NCI-H524 (cell line): ENCODE data around the gene MUC16.
"Not testable (repeated sequence)": the region's sequence is repeated elsewhere in the genome, so short reads cannot be mapped to it uniquely, and the experiment has no call there.

Experiments
- DNase-seq, 2 experiments: peaks; one replicate each; lab custom pipeline; 2025; lab: John Stamatoyannopoulos, UW

Gene MUC16

GRCh38 chr19:9009935-9010651 lies at the start of gene MUC16:
Gene MUC16, minus strand, starts transcription at chr19:9010409.
- DNase-seq, result no peak

- DNase-seq, result no peak
Measured at GRCh38 chr19:9058905-9059667, 48.9 kb upstream of the MUC16 start.

- DNase-seq, result no peak
Measured at GRCh38 chr19:9057505-9058258, 47.5 kb upstream of the MUC16 start.

- not testable (repeated sequence) for DNase-seq
Measured at GRCh38 chr19:9056131-9056530, 45.9 kb upstream of the MUC16 start.

- no peak for DNase-seq
Measured at GRCh38 chr19:9054765-9055164, 44.6 kb upstream of the MUC16 start.

- no peak for DNase-seq
Measured at GRCh38 chr19:9054207-9054606, 44.0 kb upstream of the MUC16 start.

GRCh38 chr19:9053674-9054073 lies 43.5 kb upstream of the MUC16 start:
- not testable (repeated sequence) for DNase-seq

GRCh38 chr19:9052894-9053293 lies 42.7 kb upstream of the MUC16 start:
- DNase-seq, result no peak

- no peak for DNase-seq
Measured at GRCh38 chr19:9046694-9047093, 36.5 kb upstream of the MUC16 start.

- DNase-seq, result no peak
Measured at GRCh38 chr19:9044449-9044848, 34.2 kb upstream of the MUC16 start.

GRCh38 chr19:9043524-9043923 lies 33.3 kb upstream of the MUC16 start:
- DNase-seq, result no peak

- no peak for DNase-seq
Measured at GRCh38 chr19:9041023-9041422, 30.8 kb upstream of the MUC16 start.

- no peak for DNase-seq
Measured at GRCh38 chr19:9040131-9040530, 29.9 kb upstream of the MUC16 start.

- no peak for DNase-seq
Measured at GRCh38 chr19:9039728-9040127, 29.5 kb upstream of the MUC16 start.

- no peak for DNase-seq
Measured at GRCh38 chr19:9037400-9038062, 27.3 kb upstream of the MUC16 start.

- DNase-seq, result no peak
Measured at GRCh38 chr19:9032136-9032631, 22.0 kb upstream of the MUC16 start.

GRCh38 chr19:9018163-9018875 lies 8.1 kb upstream of the MUC16 start:
- no peak for DNase-seq

- no peak for DNase-seq
Measured at GRCh38 chr19:9014803-9015202, 4.6 kb upstream of the MUC16 start.

- no peak for DNase-seq
Measured at GRCh38 chr19:9013988-9014387, 3.8 kb upstream of the MUC16 start.

GRCh38 chr19:9011875-9012274 lies 1.7 kb upstream of the MUC16 start:
- DNase-seq, result no peak

GRCh38 chr19:9010693-9011092 lies 484 bp upstream of the MUC16 start:
- DNase-seq, result no peak
